T-helper 2 cell treated with Interferon-gamma antibody and Interleukin-4, amounts not matched to agents 100 ng/mL and 5 ng/mL, for 36 hours (primary cell): ENCODE data around the gene PLB1. TPM values are rescaled to one million over a fixed set of nuclear protein-coding genes. Genes with fewer than 3 reads are reported as not detected.

Source experiments
- intact Hi-C: fragments of 100-400 bp; cut with micrococcal nuclease; formaldehyde crosslinking; loops from one replicate; pipeline ENCODE4 v1.15.1; 2023
- total RNA-seq: library from RNA; stranded (reverse); gene quantifications from 2 replicates; pipeline ENCODE4 v1.2.3, GENCODE V29; 2022

Gene PLB1
- total RNA-seq, 1 donor from 2014 or later, result 2.0 TPM

- intact Hi-C loops, result no loop called here
These were observed 112.1 kb downstream of the PLB1 start for GRCh38 chr2:28607730-28608499.

- intact Hi-C loops, result no loop called here
These were observed 112.9 kb downstream of the PLB1 start for GRCh38 chr2:28608500-28609424.

GRCh38 chr2:28610583-28611201 lies 114.8 kb downstream of the PLB1 start:
- intact Hi-C loops, result no loop called here

GRCh38 chr2:28612131-28612812 lies 116.4 kb downstream of the PLB1 start:
- intact Hi-C loops, result no loop called here

GRCh38 chr2:28613186-28613585 lies 117.3 kb downstream of the PLB1 start:
- intact Hi-C loops, result loop anchor here (1.0 kb wide), 3 partner anchors 8 to 140 kb away; no protein-coding TSS in a partner anchor

- intact Hi-C loops, result loop anchor here (1.0 to 2.0 kb wide), 4 partner anchors 7 to 139 kb away; no protein-coding TSS in a partner anchor
These were observed 118.0 kb downstream of the PLB1 start for GRCh38 chr2:28613633-28614501.

GRCh38 chr2:28615706-28616105 lies 119.8 kb downstream of the PLB1 start:
- intact Hi-C loops, result loop anchor here (2.0 kb wide), 1 partner anchor 65 kb away; no protein-coding TSS in a partner anchor

GRCh38 chr2:28616396-28616999 lies 120.6 kb downstream of the PLB1 start:
- intact Hi-C loops, result no loop called here

- intact Hi-C loops, result no loop called here
These were observed 121.8 kb downstream of the PLB1 start for GRCh38 chr2:28617502-28618184.

GRCh38 chr2:28618221-28619141 lies 122.6 kb downstream of the PLB1 start:
- intact Hi-C loops, result no loop called here

GRCh38 chr2:28619213-28620196 lies 123.6 kb downstream of the PLB1 start:
- intact Hi-C loops, result loop anchor here (5.0 kb wide), 1 partner anchor 227 kb away; the partner anchor contains the start of gene FOSL2

GRCh38 chr2:28620291-28620793 lies 124.5 kb downstream of the PLB1 start:
- intact Hi-C loops, result loop anchor here (5.0 kb wide), 1 partner anchor 228 kb away; the partner anchor contains the start of gene FOSL2

GRCh38 chr2:28620801-28621171 lies 124.9 kb downstream of the PLB1 start:
- intact Hi-C loops, result loop anchor here (1.0 to 5.0 kb wide), 4 partner anchors 7 to 228 kb away; partner anchors contain the start of genes FOSL2 and PPP1CB

- intact Hi-C loops, result loop anchor here (1.0 to 5.0 kb wide), 4 partner anchors 8 to 229 kb away; partner anchors contain the start of genes FOSL2 and PPP1CB
These were observed 125.6 kb downstream of the PLB1 start for GRCh38 chr2:28621172-28622100.

GRCh38 chr2:28622101-28622499 lies 126.2 kb downstream of the PLB1 start:
- intact Hi-C loops, result loop anchor here (5.0 kb wide), 1 partner anchor 230 kb away; the partner anchor contains the start of gene FOSL2
